Measurements from ENCODE around the gene IRF3.

DNA sequence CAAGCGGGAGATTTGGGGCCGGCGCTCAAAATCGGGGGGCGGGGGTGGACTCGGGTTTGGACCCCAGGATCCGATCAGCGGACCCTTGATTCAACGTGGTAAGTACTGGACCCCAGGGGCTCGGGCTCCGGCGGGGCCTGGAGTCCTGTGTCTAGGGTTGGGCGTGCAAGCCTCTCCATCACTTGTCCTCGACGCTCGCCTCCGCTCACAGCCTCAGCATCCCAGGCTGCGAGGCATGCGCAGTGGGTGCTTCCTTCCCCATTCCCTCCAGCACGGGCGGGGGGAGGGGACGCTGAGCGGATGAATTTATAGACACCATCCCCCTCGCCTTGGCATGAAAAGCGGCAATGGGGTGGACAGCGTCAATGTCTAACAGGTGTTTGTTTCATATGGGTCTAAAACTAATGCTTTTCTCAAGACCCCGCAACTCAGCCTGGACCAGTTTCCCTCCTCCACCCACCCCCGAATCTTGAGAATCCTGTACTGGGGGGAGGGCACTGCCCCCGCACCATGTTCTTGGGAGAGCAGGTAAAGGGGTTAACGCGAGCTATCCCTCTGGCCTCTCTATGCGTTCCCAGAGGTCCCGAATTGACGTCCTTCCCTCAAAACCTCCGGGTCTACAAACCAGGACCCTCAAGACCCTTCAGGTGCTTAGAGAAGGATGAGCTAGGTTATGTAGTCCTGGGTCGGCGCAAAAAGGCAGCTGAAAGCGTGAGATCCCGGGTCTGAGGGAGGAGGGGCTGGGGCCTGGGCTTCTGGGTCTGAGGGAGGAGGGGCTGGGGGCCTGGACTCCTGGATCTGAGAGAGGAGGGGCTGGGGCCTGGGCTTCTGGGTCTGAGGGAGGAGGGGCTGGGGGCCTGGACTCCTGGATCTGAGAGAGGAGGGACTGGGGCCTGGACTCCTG, 25.8 kb upstream of the IRF3 start:
- TF ChIP-seq, protein P1, sequence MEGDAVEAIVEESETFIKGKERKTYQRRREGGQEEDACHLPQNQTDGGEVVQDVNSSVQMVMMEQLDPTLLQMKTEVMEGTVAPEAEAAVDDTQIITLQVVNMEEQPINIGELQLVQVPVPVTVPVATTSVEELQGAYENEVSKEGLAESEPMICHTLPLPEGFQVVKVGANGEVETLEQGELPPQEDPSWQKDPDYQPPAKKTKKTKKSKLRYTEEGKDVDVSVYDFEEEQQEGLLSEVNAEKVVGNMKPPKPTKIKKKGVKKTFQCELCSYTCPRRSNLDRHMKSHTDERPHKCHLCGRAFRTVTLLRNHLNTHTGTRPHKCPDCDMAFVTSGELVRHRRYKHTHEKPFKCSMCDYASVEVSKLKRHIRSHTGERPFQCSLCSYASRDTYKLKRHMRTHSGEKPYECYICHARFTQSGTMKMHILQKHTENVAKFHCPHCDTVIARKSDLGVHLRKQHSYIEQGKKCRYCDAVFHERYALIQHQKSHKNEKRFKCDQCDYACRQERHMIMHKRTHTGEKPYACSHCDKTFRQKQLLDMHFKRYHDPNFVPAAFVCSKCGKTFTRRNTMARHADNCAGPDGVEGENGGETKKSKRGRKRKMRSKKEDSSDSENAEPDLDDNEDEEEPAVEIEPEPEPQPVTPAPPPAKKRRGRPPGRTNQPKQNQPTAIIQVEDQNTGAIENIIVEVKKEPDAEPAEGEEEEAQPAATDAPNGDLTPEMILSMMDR (IDR thresholded peaks at IDR 0.05), result no peak
- no peak for TF ChIP-seq POLR2A (IDR thresholded peaks at IDR 0.05)
